Spleen (tissue), 11 donors: ENCODE measurements around the gene S100A5. TPM values are rescaled to one million over a fixed set of nuclear protein-coding genes. Genes with fewer than 3 reads are reported as not detected.

ENCODE experiments used
- DNase-seq: peaks from one replicate; pipeline ENCODE4 v3.0.0-alpha.2; 2020
- H3K27ac ChIP-seq, 8 donors: fragments of 200-600 bp; sonication (generic) in 7 of 8; 1 replicate in 4 of 8; 2 replicates in 4 of 8; pipeline versions ENCODE4 v1.5.0 to v1.8.0; 2016 to 2021; ENCODE audit warnings: inconsistent platforms in 4 of 8, mild to moderate bottlenecking in 4 of 8, moderate library complexity in 1 of 8
- H3K27me3 ChIP-seq, 7 donors: fragments of 200-600 bp; sonication (generic) in 6 of 7; replicated peaks in 1 of 7; 1 replicate in 4 of 7; 2 replicates in 3 of 7; pipeline versions ENCODE4 v1.5.0 to v1.8.0; 2016 to 2021; ENCODE audit warnings: inconsistent platforms in 3 of 7, mild to moderate bottlenecking in 1 of 7
- H3K36me3 ChIP-seq, 6 donors: fragments of 200-600 bp; sonication (generic) in 5 of 6; 1 replicate in 4 of 6; 2 replicates in 2 of 6; pipeline versions ENCODE4 v1.5.0 to v1.8.0; 2016 to 2021; ENCODE audit warnings: inconsistent platforms in 2 of 6
- H3K4me1 ChIP-seq, 6 donors: fragments of 200-600 bp; sonication (generic) in 5 of 6; 1 replicate in 3 of 6; 2 replicates in 3 of 6; pipeline versions ENCODE4 v1.5.0 to v1.8.0; 2016 to 2021; ENCODE audit warnings: inconsistent platforms in 3 of 6
- H3K4me3 ChIP-seq, 8 donors: fragments of 200-600 bp; sonication (generic) in 7 of 8; 1 replicate in 4 of 8; 2 replicates in 4 of 8; pipeline versions ENCODE4 v1.5.0 to v1.8.0; 2016 to 2021; ENCODE audit warnings: inconsistent platforms in 4 of 8, mild to moderate bottlenecking in 4 of 8, moderate library complexity in 2 of 8
- H3K9me3 ChIP-seq, 8 donors: fragments of 200-600 bp; sonication (generic) in 7 of 8; 1 replicate in 4 of 8; 2 replicates in 4 of 8; pipeline versions ENCODE4 v1.5.0 to v1.8.0; 2016 to 2021; ENCODE audit warnings: inconsistent platforms in 4 of 8
- CTCF ChIP-seq, 11 experiments: fragments of 200-600 bp in 7 of 11; fragments of 450-650 bp in 4 of 11; sonication (generic) in 4 of 11; IDR thresholded peaks in 8 of 11; conservative IDR thresholded peaks in 3 of 11; 1 replicate in 7 of 11; 2 replicates in 4 of 11; pipeline versions ENCODE4 v1.4.0 to v1.8.0; 2016 to 2021; ENCODE audit warnings: antibody characterized with exemption in 11 of 11, inconsistent platforms in 4 of 11, mild to moderate bottlenecking in 1 of 11
- POLR2A ChIP-seq, 3 donors: fragments of 450-650 bp; IDR thresholded peaks; one replicate each; pipeline ENCODE4 v1.5.1; 2017; ENCODE audit warnings: antibody characterized with exemption in 3 of 3, mild to moderate bottlenecking in 1 of 3
- POLR2AphosphoS5 ChIP-seq, 3 donors: sonication (generic); formaldehyde crosslinking; IDR thresholded peaks; one replicate each; pipeline ENCODE4 v1.5.1; 2017; ENCODE audit warnings: antibody characterized with exemption in 3 of 3
- WGBS, 5 donors: extraction: QIAGEN DNeasy Blood & Tissue Kit in 3 of 5; methylation state at CpG; one replicate each; pipeline versions ENCODE4 v1.1.5 to v1.1.7; 2013 to 2018; 5-methylcytosine and 5-hydroxymethylcytosine counted together
- intact Hi-C: fragments of 100-400 bp; cut with DNase I; formaldehyde crosslinking; loops from one replicate; pipeline ENCODE4 v1.15.0; 2023; ENCODE audit warnings: low total_unique reads
- polyA plus RNA-seq, 3 donors: library from polyadenylated mRNA; stranded (reverse); fragments of 200-250 nt; gene quantifications; one replicate each; pipeline ENCODE4 v1.2.1, GENCODE V29; 2013
- total RNA-seq, 7 donors: library from RNA; depleted of rRNA in 3 of 7; stranded (reverse); fragments of >200 nt in 3 of 7; fragmentation: NEBNext Ultra II Directional in 4 of 7; extraction: Animal tissue kit (Norgen Biotek cat#: 25700) in 4 of 7; gene quantifications; one replicate each; pipeline versions ENCODE4 v1.1.0 to v1.2.1, GENCODE V29; 2016 to 2021
- donor health status: healthy with polysubstance abuse.
- donor health status: DM: no; HTN: no; CAD: no; lungs with moderate emphysema.
- donor health status: DM: no; HTN: no; CAD: no.
- donor health status: Bipolar disorder and iron deficiency.
- donor health status: healthy.
- donor health status: DM: no; HTN: no; CAD: no.
- donor health status: DM: yes; HTN: yes; CAD: no.

S100A5 gene
- total and polyA plus RNA-seq, 10 donors: 0.32 to 2.8 (median 0.46) TPM; not detected in 7

GRCh38 chr1:153507926-153508583 is 32.7 kb downstream of the S100A5 start:
- intact Hi-C loops: no loop called here
- TF ChIP-seq CTCF (IDR thresholded peaks at IDR 0.05 in 8 of 11, conservative IDR thresholded peaks at IDR 0.05 in 3 of 11): no peak
- no peak for TF ChIP-seq POLR2AphosphoS5 (IDR thresholded peaks at IDR 0.05)
- no peak for TF ChIP-seq POLR2A (IDR thresholded peaks at IDR 0.05)
- H3K27ac ChIP-seq: peak overlapping the region in 5 of 8 donors; percentile 44 to 63 (median 47)

GRCh38 chr1:153506831-153507413 is 33.8 kb downstream of the S100A5 start:
- no peak overlapping the region for H3K4me3 ChIP-seq
- intact Hi-C loops: no loop called here

More at GRCh38 chr1:153507926-153508583, 32.7 kb downstream of the S100A5 start:
- WGBS, 5 donors: 80 to 87% (median 87%) methylated on average over 6 to 11 of the region's 11 CpGs
- Histone ChIP-seq H3K4me1 (peaks cover 0 to 17% (median 7%) of the 10 kb centered on the region in 6 donors), H3K9me3 (no peaks in the 10 kb centered on the region), H3K4me3 (no peak overlapping the region), H3K27me3 (no peaks in the 10 kb centered on the region), H3K36me3 (no peaks in the 10 kb centered on the region)
- DNase-seq: no peak

DNA sequence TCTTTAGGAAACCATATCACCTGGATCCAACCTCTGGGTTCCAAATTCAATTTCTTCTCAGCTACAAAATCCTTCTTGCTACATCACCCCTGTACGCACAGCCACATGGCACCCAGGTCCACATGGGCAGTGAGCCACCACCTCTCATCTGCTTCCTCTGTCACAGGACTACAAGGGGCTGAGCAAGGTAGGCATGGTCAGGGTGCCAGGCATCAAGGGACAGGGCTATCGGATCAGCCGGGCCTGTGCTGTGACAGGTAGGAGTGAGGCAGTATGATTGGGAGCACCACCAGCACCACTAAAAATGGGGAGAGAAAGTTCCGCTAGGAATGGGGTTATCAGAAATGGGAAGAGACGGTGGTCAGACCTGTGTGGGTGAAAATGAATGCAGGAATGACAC is 34.3 kb downstream of the S100A5 start:
- Histone ChIP-seq H3K9me3 (no peaks in the 10 kb centered on the region), H3K36me3 (no peaks in the 10 kb centered on the region), H3K4me3 (no peak overlapping the region), H3K4me1 (peaks cover 0 to 9% (median 7%) of the 10 kb centered on the region in 6 donors), H3K27me3 (no peaks in the 10 kb centered on the region), H3K27ac (peak overlapping the region in 4 of 8 donors; percentile 13 to 49 (median 30))
- 84 to 92% (median 89%) methylated on average over 5 of the region's 5 CpGs for WGBS, 5 donors
- TF ChIP-seq CTCF (IDR thresholded peaks at IDR 0.05 in 8 of 11, conservative IDR thresholded peaks at IDR 0.05 in 3 of 11): no peak
- no peak for TF ChIP-seq POLR2AphosphoS5 (IDR thresholded peaks at IDR 0.05)
- no peak for TF ChIP-seq POLR2A (IDR thresholded peaks at IDR 0.05)
- no peak for DNase-seq
- intact Hi-C loops: no loop called here

More at GRCh38 chr1:153506831-153507413, 33.8 kb downstream of the S100A5 start:
- Histone ChIP-seq H3K36me3 (no peaks in the 10 kb centered on the region), H3K27ac (peak overlapping the region in 6 of 8 donors; percentile 13 to 63 (median 46)), H3K9me3 (no peaks in the 10 kb centered on the region), H3K27me3 (no peaks in the 10 kb centered on the region), H3K4me1 (peaks cover 0 to 11% (median 7%) of the 10 kb centered on the region in 6 donors)
- no peak for DNase-seq
- 57 to 84% (median 72%) methylated on average over 6 to 7 of the region's 7 CpGs for WGBS, 5 donors
- TF ChIP-seq CTCF (IDR thresholded peaks at IDR 0.05 in 8 of 11, conservative IDR thresholded peaks at IDR 0.05 in 3 of 11) (no peak), POLR2AphosphoS5 (IDR thresholded peaks at IDR 0.05) (peak; percentile 62 to 83 (median 75))

DNA sequence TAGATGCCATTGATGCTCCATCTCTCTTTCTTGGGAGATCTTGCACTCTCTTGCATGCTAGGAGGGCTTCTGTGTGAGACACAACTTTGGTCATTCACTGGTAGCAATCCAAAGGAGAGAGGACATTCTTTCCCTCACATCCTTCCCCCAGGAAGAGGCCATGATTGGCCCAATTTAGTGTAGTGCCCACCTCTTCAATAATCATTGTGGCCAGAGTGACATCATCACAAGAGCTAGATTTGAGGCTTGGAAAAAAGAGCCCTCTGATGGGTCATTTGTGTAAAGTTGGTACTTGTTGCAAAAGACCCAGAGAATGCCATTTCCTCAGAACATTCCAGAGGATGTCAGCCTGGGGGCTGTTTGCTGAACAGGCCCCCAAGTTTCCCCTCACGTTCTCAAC is 35.2 kb downstream of the S100A5 start:
- WGBS, 5 donors: 78 to 100% (median 88%) methylated on average over 1 of the region's 1 CpG
- H3K27me3 ChIP-seq: no peaks in the 10 kb centered on the region
- intact Hi-C loops: no loop called here
- H3K36me3 ChIP-seq: no peaks in the 10 kb centered on the region
- no peak for DNase-seq
- H3K27ac ChIP-seq: no peak overlapping the region
- TF ChIP-seq CTCF (IDR thresholded peaks at IDR 0.05 in 8 of 11, conservative IDR thresholded peaks at IDR 0.05 in 3 of 11) (no peak), POLR2A (IDR thresholded peaks at IDR 0.05) (no peak), POLR2AphosphoS5 (IDR thresholded peaks at IDR 0.05) (no peak)
- H3K9me3 ChIP-seq: no peaks in the 10 kb centered on the region
- no peak overlapping the region for H3K4me3 ChIP-seq
- H3K4me1 ChIP-seq: peaks cover 0 to 1% (median 0%) of the 10 kb centered on the region in 6 donors
